GM08714 (cell line): ENCODE results near the gene DLG2.

Source experiments
- H3K4me3 ChIP-seq: fragments of 200-500 bp; sonication (Bioruptor generic); 2 replicates; pipeline ENCODE4 v1.5.1; 2014; ENCODE audit warnings: mild to moderate bottlenecking, low read length, inconsistent platforms
- ZNF274 ChIP-seq: IDR thresholded peaks from 2 replicates; pipeline ENCODE4 v1.6.1; 2012; ENCODE audit warnings: mild to moderate bottlenecking, low read depth, low read length

DLG2 gene

GRCh38 chr11:84230402-84230801 lies 1396.7 kb downstream of the DLG2 start:
- H3K4me3 ChIP-seq = no peak overlapping the region
- TF ChIP-seq ZNF274 = no peak

GRCh38 chr11:84227970-84228665 lies 1399.0 kb downstream of the DLG2 start:
- H3K4me3 ChIP-seq = no peak overlapping the region
- no peak for TF ChIP-seq ZNF274

- TF ChIP-seq ZNF274 = no peak
- no peak overlapping the region for H3K4me3 ChIP-seq
Observed at GRCh38 chr11:84224042-84224441, 1403.1 kb downstream of the DLG2 start.

- no peak for TF ChIP-seq ZNF274
- H3K4me3 ChIP-seq = no peak overlapping the region
Observed at GRCh38 chr11:84218318-84218717, 1408.8 kb downstream of the DLG2 start.

- no peak overlapping the region for H3K4me3 ChIP-seq
- TF ChIP-seq ZNF274 = no peak
Observed at GRCh38 chr11:84215672-84216071, 1411.5 kb downstream of the DLG2 start.

GRCh38 chr11:84214557-84214956 lies 1412.6 kb downstream of the DLG2 start:
- no peak overlapping the region for H3K4me3 ChIP-seq

GRCh38 chr11:84212468-84213390 lies 1414.4 kb downstream of the DLG2 start:
- TF ChIP-seq ZNF274 = no peak
- no peak overlapping the region for H3K4me3 ChIP-seq

More at GRCh38 chr11:84214557-84214956, 1412.6 kb downstream of the DLG2 start:
- no peak for TF ChIP-seq ZNF274

GRCh38 chr11:84211896-84212295 lies 1415.2 kb downstream of the DLG2 start:
- no peak for TF ChIP-seq ZNF274
- no peak overlapping the region for H3K4me3 ChIP-seq

GRCh38 chr11:84194696-84195095 lies 1432.4 kb downstream of the DLG2 start:
- no peak overlapping the region for H3K4me3 ChIP-seq
- TF ChIP-seq ZNF274 = no peak

- no peak for TF ChIP-seq ZNF274
- H3K4me3 ChIP-seq = no peak overlapping the region
Observed at GRCh38 chr11:84193706-84194105, 1433.4 kb downstream of the DLG2 start.

- no peak for TF ChIP-seq ZNF274
- no peak overlapping the region for H3K4me3 ChIP-seq
Observed at GRCh38 chr11:84188521-84188920, 1438.6 kb downstream of the DLG2 start.

GRCh38 chr11:84173078-84173477 lies 1454.1 kb downstream of the DLG2 start:
- H3K4me3 ChIP-seq = no peak overlapping the region
- no peak for TF ChIP-seq ZNF274

GRCh38 chr11:84165139-84165538 lies 1462.0 kb downstream of the DLG2 start:
- no peak overlapping the region for H3K4me3 ChIP-seq
- TF ChIP-seq ZNF274 = no peak

- H3K4me3 ChIP-seq = no peak overlapping the region
- TF ChIP-seq ZNF274 = no peak
Observed at GRCh38 chr11:84164728-84165127, 1462.4 kb downstream of the DLG2 start.

GRCh38 chr11:84163116-84163515 lies 1464.0 kb downstream of the DLG2 start:
- H3K4me3 ChIP-seq = no peak overlapping the region
- TF ChIP-seq ZNF274 = no peak
